GM12878 (cell line): ENCODE results near the gene PNPLA3. TPM values are rescaled to one million over a fixed set of nuclear protein-coding genes. Genes with fewer than 3 reads are reported as not detected.

Experiments
- ATAC-seq: fragments of 200-7000 bp; cut with Tn5 transposase; 3 replicates; pipeline ENCODE4 v1.9.1; 2020; ENCODE audit warnings: mild to moderate bottlenecking, moderate library complexity
- BruUV-seq: library from RNA; stranded (reverse); fragments of 400-500 nt; replicated peaks from 2 replicates; lab custom pipeline; 2021; lab: Mats Ljungman, UMichigan
- CTCF ChIA-PET: fragments of 300-600 bp; sonication (Branson Sonifier 250); formaldehyde crosslinking; extraction: SDS; loops from one replicate; lab custom pipeline; 2021; ENCODE audit warnings: inconsistent platforms; lab: Yijun Ruan, JAX
- POLR2A ChIA-PET: fragments of 350-600 bp; formaldehyde crosslinking; extraction: SDS; loops from one replicate; lab custom pipeline; 2021; ENCODE audit warnings: inconsistent platforms; lab: Charles Lee
- RAD21 ChIA-PET: fragments of 300-600 bp; sonication (Branson Sonifier 250); formaldehyde crosslinking; loops from one replicate; lab custom pipeline; 2023; ENCODE audit warnings: antibody characterized with exemption; ENCODE audit not compliant: unreplicated experiment; lab: Charles Lee
- SMC1A ChIA-PET: fragments of 300-600 bp; sonication (Branson Sonifier 250); formaldehyde crosslinking; loops from one replicate; lab custom pipeline; 2023; ENCODE audit not compliant: unreplicated experiment, uncharacterized antibody; lab: Charles Lee
- DNase-seq: peaks from one replicate; pipeline ENCODE4 v3.0.0-alpha.2; 2011; ENCODE audit warnings: low read depth, low spot score
- FAIRE-seq: peaks from 3 replicates; lab custom pipeline; 2011; peaks lifted over from hg19 to GRCh38; lab: Jason Lieb, UNC
- H2AFZ ChIP-seq: 2 replicates; pipeline ENCODE4 v1.6.0; 2011; ENCODE audit warnings: low read depth, low read length, control low read depth; ENCODE audit not compliant: control insufficient read depth
- H3K27ac ChIP-seq: 2 replicates; pipeline ENCODE4 v1.5.1; 2011; ENCODE audit warnings: control low read depth; ENCODE audit not compliant: control insufficient read depth, insufficient read depth
- H3K27me3 ChIP-seq, 2 experiments: replicated peaks in 1 of 2; 2 replicates each; pipeline versions ENCODE4 v1.6.0 to v1.6.1; 2011; ENCODE audit warnings: low read length in 1 of 2; ENCODE audit not compliant: control insufficient read depth in 2 of 2, insufficient read depth in 2 of 2
- H3K36me3 ChIP-seq, 2 experiments: 2 replicates each; pipeline ENCODE4 v1.5.1; 2011; ENCODE audit warnings: low read length in 1 of 2; ENCODE audit not compliant: control insufficient read depth in 2 of 2, insufficient read depth in 2 of 2
- H3K4me1 ChIP-seq: 2 replicates; pipeline ENCODE4 v1.6.1; 2011; ENCODE audit warnings: mild to moderate bottlenecking, low read length, moderate library complexity, mixed read lengths; ENCODE audit not compliant: control insufficient read depth, insufficient read depth
- H3K4me2 ChIP-seq: 2 replicates; pipeline ENCODE4 v1.6.0; 2011; ENCODE audit warnings: control low read depth; ENCODE audit not compliant: control insufficient read depth, insufficient read depth
- H3K4me3 ChIP-seq: fragments of 200-600 bp; sonication (generic); 2 replicates; pipeline ENCODE4 v1.5.1; 2016
- H3K79me2 ChIP-seq: 2 replicates; pipeline ENCODE4 v1.6.0; 2011; ENCODE audit warnings: low read length; ENCODE audit not compliant: control insufficient read depth, insufficient read depth
- H3K9ac ChIP-seq: 2 replicates; pipeline ENCODE4 v1.8.0; 2011; ENCODE audit warnings: low read length, control low read depth, mixed read lengths; ENCODE audit not compliant: control insufficient read depth, insufficient read depth
- H3K9me3 ChIP-seq: replicated peaks from 3 replicates; pipeline ENCODE4 v1.5.1; 2011; ENCODE audit warnings: mild to moderate bottlenecking, low read length; ENCODE audit not compliant: control insufficient read depth, insufficient read depth
- H4K20me1 ChIP-seq: 2 replicates; pipeline ENCODE4 v1.6.0; 2011; ENCODE audit not compliant: control insufficient read depth, insufficient read depth
- ATF2 ChIP-seq: IDR thresholded peaks from 2 replicates; pipeline ENCODE4 v1.6.1; 2012; ENCODE audit warnings: low read length, inconsistent platforms
- BCL3 ChIP-seq: IDR thresholded peaks from 2 replicates; pipeline ENCODE4 v1.6.1; 2011; ENCODE audit warnings: borderline replicate concordance, low read depth, mild to moderate bottlenecking, moderate library complexity, low read length; ENCODE audit not compliant: insufficient read depth, poor library complexity, severe bottlenecking
- FOXK2 ChIP-seq: fragments of 450-650 bp; IDR thresholded peaks from 2 replicates; pipeline ENCODE4 v1.6.1; 2017; ENCODE audit warnings: mild to moderate bottlenecking, moderate library complexity
- IKZF2 ChIP-seq, 2 experiments: fragments of 450-650 bp; IDR thresholded peaks; 2 replicates each; pipeline ENCODE4 v1.6.1; 2017; ENCODE audit warnings: mild to moderate bottlenecking in 2 of 2, moderate library complexity in 2 of 2
- IRF3 ChIP-seq: fragments of 450-650 bp; IDR thresholded peaks from 2 replicates; pipeline ENCODE4 v1.6.1; 2014; ENCODE audit warnings: mild to moderate bottlenecking
- MEF2B ChIP-seq: fragments of 450-650 bp; IDR thresholded peaks from 2 replicates; pipeline ENCODE4 v1.6.1; 2018; ENCODE audit warnings: mild to moderate bottlenecking, moderate library complexity; ENCODE audit not compliant: partially characterized antibody, poor library complexity, severe bottlenecking
- MYC ChIP-seq: IDR thresholded peaks from 2 replicates; pipeline ENCODE4 v1.6.1; 2011; ENCODE audit warnings: mild to moderate bottlenecking, low read length, moderate library complexity, inconsistent platforms; ENCODE audit not compliant: insufficient read depth, insufficient replicate concordance, insufficient read length, severe bottlenecking
- NKRF ChIP-seq: fragments of 450-650 bp; conservative IDR thresholded peaks from 2 replicates; pipeline ENCODE4 v1.6.1; 2017; ENCODE audit warnings: mild to moderate bottlenecking, moderate library complexity
- RCOR1 ChIP-seq: conservative IDR thresholded peaks from 2 replicates; pipeline ENCODE4 v1.6.1; 2012; ENCODE audit warnings: low read depth, low read length, improper control_type of control experiment
- ZNF622 ChIP-seq: fragments of 450-650 bp; IDR thresholded peaks from 2 replicates; pipeline ENCODE4 v1.6.1; 2017; ENCODE audit warnings: mild to moderate bottlenecking, inconsistent platforms
- WGBS: methylation state at CpG from one replicate; pipeline ENCODE4 v1.1.6; 2016; ENCODE audit warnings: low lambda C conversion rate; ENCODE audit not compliant: insufficient replicate concordance, insufficient coverage; ENCODE audit errors: missing lambda C conversion rate; 5-methylcytosine and 5-hydroxymethylcytosine counted together
- in situ Hi-C: fragments of 300-500 bp; cut with MboI; formaldehyde crosslinking; loops from 9 replicates; pipeline ENCODE4 v1.14.3; 2018; ENCODE audit warnings: mixed read lengths
- intact Hi-C: fragments of 100-400 bp; cut with micrococcal nuclease; formaldehyde crosslinking; loops from one replicate; pipeline ENCODE4 v1.14.2; 2022; ENCODE audit not compliant: unreplicated experiment
- polyA plus RNA-seq, 11 experiments: library from polyadenylated mRNA; depleted of rRNA in 4 of 11; unstranded in 6 of 11; stranded (reverse) in 5 of 11; fragments of >200 nt; fragmentation: Nextera tagmentation in 4 of 11; fragmentation: Illumina TruSeq in 1 of 11; extraction: Ambion mirVana in 4 of 11; extraction: Trizol in 1 of 11; gene quantifications; 1 replicate in 1 of 11; 2 replicates in 10 of 11; pipeline versions ENCODE4 v1.2.1 to v1.2.3, GENCODE V29; 2011 to 2016; ENCODE audit warnings: inconsistent platforms in 2 of 11, missing spikeins in 2 of 11, low read depth in 1 of 11
- total RNA-seq, 4 experiments: library from RNA; depleted of rRNA in 3 of 4; stranded (reverse); fragments of >200 nt in 3 of 4; fragmentation: Illumina TruSeq in 1 of 4; extraction: Trizol in 1 of 4; gene quantifications; 2 replicates each; pipeline versions ENCODE4 v1.2.1 to v1.2.3, GENCODE V29; 2013 to 2021

Gene PNPLA3
- total and polyA plus RNA-seq, 10 of the 15 experiments (the other 5 are each of a cell fraction or from before 2014, with no cell fraction given) = 0.05 to 0.08 TPM; not detected in 8

GRCh38 chr22:43876866-43877509 is 46.6 kb upstream of the PNPLA3 start:
- no peak for ATAC-seq
- H4K20me1 ChIP-seq = no peaks in the 10 kb centered on the region
- intact Hi-C loops = no loop called here
- H3K9ac ChIP-seq = no peak overlapping the region
- TF ChIP-seq MEF2B (no peak), ATF2 (no peak), FOXK2 (no peak), NKRF (no peak), IRF3 (no peak), MYC (no peak), IKZF2 (IDR thresholded peaks at IDR 0.05) (no peak), BCL3 (no peak), ZNF622 (no peak), RCOR1 (no peak)
- H3K27ac ChIP-seq = no peak overlapping the region
- 0% methylated on average over 4 of the region's 5 CpGs for WGBS
- no peak overlapping the region for H3K4me3 ChIP-seq
- H2AFZ ChIP-seq = no peak overlapping the region
- ChIA-PET RAD21 (no interaction called here), CTCF (interaction anchor here (0.6 to 1.4 kb wide), 2 partner anchors 8 to 472 kb away, joined by 3 to 7 read pairs; no protein-coding TSS in a partner anchor), SMC1A (no interaction called here), POLR2A (no interaction called here)
- no peaks in the 10 kb centered on the region for H3K9me3 ChIP-seq
- no peak for DNase-seq
- in situ Hi-C loops = no loop called here
- no peak overlapping the region for H3K4me2 ChIP-seq
- no peaks in the 10 kb centered on the region for H3K79me2 ChIP-seq
- H3K36me3 ChIP-seq = no peaks in the 10 kb centered on the region
- no peaks in the 10 kb centered on the region for H3K4me1 ChIP-seq
- peaks cover 2 to 3% of the 10 kb centered on the region in 2 experiments; a peak in 1 of 4 replicates for H3K27me3 ChIP-seq
- FAIRE-seq = no peak
- no TSS peak for BruUV-seq
